Smooth muscle cell (in vitro differentiated cells): ENCODE measurements around the gene SOX13. TPM values are rescaled to one million over a fixed set of nuclear protein-coding genes. Genes with fewer than 3 reads are reported as not detected.

Experiments
- DNase-seq: peaks from one replicate; lab custom pipeline; 2025; ENCODE audit not compliant: unreplicated experiment; lab: John Stamatoyannopoulos, UW
- H2AFZ ChIP-seq: fragments of 200-600 bp; sonication (generic); 2 replicates; pipeline ENCODE4 v1.6.0; 2016; ENCODE audit warnings: antibody characterized with exemption, low read depth, mild to moderate bottlenecking
- H3F3A ChIP-seq: fragments of 200-600 bp; sonication (generic); 2 replicates; pipeline ENCODE4 v1.6.0; 2017; ENCODE audit warnings: antibody characterized with exemption, low read depth
- H3K27ac ChIP-seq: fragments of 200-600 bp; sonication (generic); 2 replicates; pipeline ENCODE4 v1.5.1; 2016; ENCODE audit warnings: low read depth, mild to moderate bottlenecking
- H3K27me3 ChIP-seq: fragments of 200-600 bp; sonication (generic); 2 replicates; pipeline ENCODE4 v1.6.1; 2016; ENCODE audit warnings: low read depth, mild to moderate bottlenecking
- H3K36me3 ChIP-seq: fragments of 200-600 bp; sonication (generic); 2 replicates; pipeline ENCODE4 v1.5.1; 2016; ENCODE audit warnings: low read depth
- H3K4me1 ChIP-seq: fragments of 200-600 bp; sonication (generic); 2 replicates; pipeline ENCODE4 v1.5.1; 2016; ENCODE audit warnings: low read depth
- H3K4me2 ChIP-seq: fragments of 200-600 bp; sonication (generic); 2 replicates; pipeline ENCODE4 v1.6.0; 2016; ENCODE audit warnings: mild to moderate bottlenecking
- H3K4me3 ChIP-seq: fragments of 200-600 bp; sonication (generic); 2 replicates; pipeline ENCODE4 v1.5.1; 2016; ENCODE audit warnings: mild to moderate bottlenecking
- H3K79me2 ChIP-seq: fragments of 200-600 bp; sonication (generic); 2 replicates; pipeline ENCODE4 v1.6.0; 2016; ENCODE audit warnings: low read depth, mild to moderate bottlenecking
- H3K9ac ChIP-seq: fragments of 200-600 bp; sonication (generic); 2 replicates; pipeline ENCODE4 v1.6.0; 2016; ENCODE audit warnings: low read depth
- H3K9me3 ChIP-seq: fragments of 200-600 bp; sonication (generic); replicated peaks from 2 replicates; pipeline ENCODE4 v1.5.1; 2016; ENCODE audit warnings: low read depth
- H4K20me1 ChIP-seq: fragments of 200-600 bp; sonication (generic); 2 replicates; pipeline ENCODE4 v1.6.0; 2016; ENCODE audit warnings: low read depth
- WGBS: methylation state at CpG from one replicate; pipeline ENCODE4 v1.1.7; 2016; ENCODE audit warnings: low lambda C conversion rate; 5-methylcytosine and 5-hydroxymethylcytosine counted together
- polyA plus RNA-seq: library from polyadenylated mRNA; unstranded; fragments of >200 nt; fragmentation: Nextera tagmentation; extraction: Ambion mirVana; gene quantifications from 2 replicates; pipeline ENCODE4 v1.2.1, GENCODE V29; 2016
- total RNA-seq: library from RNA; depleted of rRNA; stranded (reverse); fragments of >200 nt; gene quantifications from 2 replicates; pipeline ENCODE4 v1.2.3, GENCODE V29; 2014
- TF ChIP-seq, protein P1 (sequence below): fragments of 200-600 bp; sonication (generic); IDR thresholded peaks from 2 replicates; pipeline ENCODE4 v1.5.1; 2017; ENCODE audit warnings: borderline replicate concordance, mild to moderate bottlenecking, antibody characterized with exemption; ENCODE audit not compliant: insufficient read depth, poor library complexity, severe bottlenecking

The SOX13 gene
- total and polyA plus RNA-seq, 2 experiments from 2014 or later = 0.41 to 2.3 TPM

DNA sequence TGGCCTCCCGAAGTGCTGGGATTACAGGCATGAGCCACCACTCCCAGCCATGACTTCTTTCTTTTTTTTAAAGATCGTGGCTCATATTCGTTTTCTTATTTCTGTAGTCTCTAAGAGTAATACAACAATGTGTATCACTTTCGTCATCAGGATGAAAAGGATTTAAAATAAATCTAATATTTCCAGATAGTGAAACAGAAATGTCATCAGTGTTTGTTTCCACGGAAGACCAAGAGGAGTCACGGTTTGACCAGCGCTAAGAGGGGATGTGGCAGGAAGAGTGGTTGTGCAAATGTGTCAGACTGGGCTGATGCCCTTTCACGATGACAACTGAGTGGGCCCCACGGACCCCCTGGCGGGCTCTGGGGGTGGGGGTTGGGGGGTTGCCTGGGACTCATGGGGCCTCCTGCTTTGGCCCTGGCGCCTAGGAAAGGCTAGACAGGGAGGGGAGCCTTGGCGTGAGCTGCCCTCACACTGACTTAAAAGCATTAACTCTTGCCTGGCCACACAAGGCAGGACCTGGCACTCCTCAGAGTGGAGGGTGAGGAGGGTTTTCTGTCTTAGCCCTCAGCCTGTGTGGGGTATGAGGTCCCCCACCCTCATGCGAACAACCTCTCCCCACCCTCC is 8.4 kb downstream of the SOX13 start:
- no peak overlapping the region for H3K9ac ChIP-seq
- no peak overlapping the region for H3K27ac ChIP-seq

DNA sequence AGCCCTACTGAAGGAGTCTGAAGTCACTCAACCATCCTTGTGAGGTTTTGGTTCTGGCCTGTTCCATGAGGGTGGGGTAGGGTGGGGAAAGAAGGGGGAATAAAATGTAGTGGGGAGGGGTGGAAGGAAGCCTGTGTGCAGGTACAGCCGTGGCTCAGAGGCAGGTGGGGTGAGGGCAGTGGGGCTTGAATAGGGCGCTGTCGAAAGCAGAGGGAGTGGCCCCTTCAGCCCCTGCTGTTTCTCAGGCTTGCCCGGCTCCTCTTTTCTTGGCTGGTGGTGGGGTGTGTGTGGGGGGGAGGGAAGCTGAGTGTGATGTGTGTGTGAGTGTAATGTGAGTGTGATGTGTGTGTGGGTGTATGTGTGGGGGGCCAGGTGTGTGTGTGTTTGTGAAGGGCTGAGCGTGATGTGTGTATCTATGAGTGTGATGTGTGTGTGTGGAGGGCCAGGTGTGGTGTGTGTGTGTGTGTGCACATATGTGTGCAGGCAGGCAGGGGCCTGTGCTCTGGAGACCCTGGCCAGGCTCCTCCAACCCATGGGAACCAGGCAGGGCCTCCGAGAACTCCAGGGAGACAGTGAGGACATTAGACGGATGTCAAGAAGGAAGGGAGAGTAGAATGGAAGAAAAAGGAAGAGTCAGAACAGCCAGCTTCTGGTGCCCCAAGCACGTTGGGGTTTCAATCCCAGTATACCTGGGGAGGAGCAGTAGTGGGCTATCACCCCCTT is 9.0 kb downstream of the SOX13 start:
- H3K36me3 ChIP-seq = no peaks in the 10 kb centered on the region
- H3K9ac ChIP-seq = no peak overlapping the region
- H3K27ac ChIP-seq = no peak overlapping the region
- H4K20me1 ChIP-seq = no peaks in the 10 kb centered on the region
- H3K9me3 ChIP-seq = no peaks in the 10 kb centered on the region
- H3F3A ChIP-seq = no peaks in the 10 kb centered on the region
- H3K4me3 ChIP-seq = no peak overlapping the region
- H3K4me2 ChIP-seq = no peak overlapping the region
- H2AFZ ChIP-seq = no peak overlapping the region
- TF ChIP-seq, protein P1, sequence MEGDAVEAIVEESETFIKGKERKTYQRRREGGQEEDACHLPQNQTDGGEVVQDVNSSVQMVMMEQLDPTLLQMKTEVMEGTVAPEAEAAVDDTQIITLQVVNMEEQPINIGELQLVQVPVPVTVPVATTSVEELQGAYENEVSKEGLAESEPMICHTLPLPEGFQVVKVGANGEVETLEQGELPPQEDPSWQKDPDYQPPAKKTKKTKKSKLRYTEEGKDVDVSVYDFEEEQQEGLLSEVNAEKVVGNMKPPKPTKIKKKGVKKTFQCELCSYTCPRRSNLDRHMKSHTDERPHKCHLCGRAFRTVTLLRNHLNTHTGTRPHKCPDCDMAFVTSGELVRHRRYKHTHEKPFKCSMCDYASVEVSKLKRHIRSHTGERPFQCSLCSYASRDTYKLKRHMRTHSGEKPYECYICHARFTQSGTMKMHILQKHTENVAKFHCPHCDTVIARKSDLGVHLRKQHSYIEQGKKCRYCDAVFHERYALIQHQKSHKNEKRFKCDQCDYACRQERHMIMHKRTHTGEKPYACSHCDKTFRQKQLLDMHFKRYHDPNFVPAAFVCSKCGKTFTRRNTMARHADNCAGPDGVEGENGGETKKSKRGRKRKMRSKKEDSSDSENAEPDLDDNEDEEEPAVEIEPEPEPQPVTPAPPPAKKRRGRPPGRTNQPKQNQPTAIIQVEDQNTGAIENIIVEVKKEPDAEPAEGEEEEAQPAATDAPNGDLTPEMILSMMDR = no peak
- H3K79me2 ChIP-seq = no peaks in the 10 kb centered on the region
- no peak for DNase-seq
- no peaks in the 10 kb centered on the region for H3K27me3 ChIP-seq
- WGBS = 78% methylated on average over 7 of the region's 8 CpGs
- peaks cover 44% of the 10 kb centered on the region for H3K4me1 ChIP-seq

More for the DNA sequence above, 8.4 kb downstream of the SOX13 start:
- no peaks in the 10 kb centered on the region for H3K27me3 ChIP-seq
- 29% methylated on average over 12 of the region's 13 CpGs for WGBS
- H3K4me2 ChIP-seq = no peak overlapping the region
- peaks cover 44% of the 10 kb centered on the region for H3K4me1 ChIP-seq
- H2AFZ ChIP-seq = no peak overlapping the region
- TF ChIP-seq, protein P1 = no peak
- H3K9me3 ChIP-seq = no peaks in the 10 kb centered on the region
- H3K79me2 ChIP-seq = no peaks in the 10 kb centered on the region
- no peaks in the 10 kb centered on the region for H3F3A ChIP-seq
- H3K4me3 ChIP-seq = no peak overlapping the region
- no peaks in the 10 kb centered on the region for H3K36me3 ChIP-seq
- H4K20me1 ChIP-seq = no peaks in the 10 kb centered on the region
- no peak for DNase-seq

DNA sequence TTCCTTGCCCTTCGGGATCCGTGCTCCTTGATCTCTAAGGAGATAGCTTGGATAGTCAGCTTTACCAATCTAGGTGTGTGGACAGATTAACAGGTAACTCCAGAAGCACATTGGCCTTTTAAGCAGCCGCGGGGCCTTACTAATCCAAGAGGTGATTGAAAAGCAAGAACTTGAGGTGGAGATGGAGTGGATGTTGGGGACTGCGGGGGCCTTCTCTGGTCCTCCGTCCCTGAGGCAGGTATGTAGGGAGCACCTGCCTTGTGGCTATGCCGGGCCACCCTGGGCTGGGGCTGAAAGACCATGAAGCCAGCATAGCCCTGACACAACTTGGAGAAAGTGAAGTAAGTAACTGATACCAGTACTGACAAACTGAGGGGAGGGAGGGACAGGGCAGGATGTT is 10.6 kb downstream of the SOX13 start:
- Histone ChIP-seq H3K4me2 (no peak overlapping the region), H3K4me1 (peaks cover 38% of the 10 kb centered on the region), H2AFZ (no peak overlapping the region), H3K27ac (no peak overlapping the region), H3K27me3 (no peaks in the 10 kb centered on the region), H3K4me3 (no peak overlapping the region), H3K79me2 (no peaks in the 10 kb centered on the region), H3K9ac (no peak overlapping the region), H4K20me1 (no peaks in the 10 kb centered on the region), H3K36me3 (no peaks in the 10 kb centered on the region), H3K9me3 (no peaks in the 10 kb centered on the region), H3F3A (no peaks in the 10 kb centered on the region)
- 92% methylated on average over 7 of the region's 7 CpGs for WGBS
- DNase-seq = no peak
- TF ChIP-seq, protein P1 = no peak
